Chondrocyte (in vitro differentiated cells): ENCODE data around the gene RERE. TPM values are rescaled to one million over a fixed set of nuclear protein-coding genes. Genes with fewer than 3 reads are reported as not detected.

Experiments used
- DNase-seq: peaks from one replicate; pipeline ENCODE4 v3.0.0; 2021; ENCODE audit warnings: mixed read lengths, low spot score
- H3K27ac Mint-ChIP-seq: one replicate; pipeline ENCODE4 v1.8.0; 2021; ENCODE audit warnings: mild to moderate bottlenecking, moderate library complexity, mixed read lengths; ENCODE audit not compliant: unreplicated experiment
- H3K27me3 Mint-ChIP-seq: 2 replicates; pipeline ENCODE4 v1.8.0; 2021; ENCODE audit warnings: low read depth, mixed read lengths
- H3K36me3 Mint-ChIP-seq: 2 replicates; pipeline ENCODE4 v1.8.0; 2021; ENCODE audit warnings: low read depth, mixed read lengths
- H3K4me1 Mint-ChIP-seq: 2 replicates; pipeline ENCODE4 v1.8.0; 2021; ENCODE audit warnings: low read depth, mild to moderate bottlenecking, mixed read lengths
- H3K4me3 Mint-ChIP-seq: one replicate; pipeline ENCODE4 v1.8.0; 2021; ENCODE audit warnings: mild to moderate bottlenecking, moderate library complexity, mixed read lengths; ENCODE audit not compliant: unreplicated experiment
- H3K9me3 Mint-ChIP-seq: 2 replicates; pipeline ENCODE4 v1.8.0; 2021; ENCODE audit warnings: low read depth, mixed read lengths
- total RNA-seq: library from RNA; stranded (reverse); gene quantifications from 3 replicates; pipeline ENCODE4 v1.2.1, GENCODE V29; 2021
- TF ChIP-seq, protein P1 (sequence below): fragments of 200-600 bp; sonication (generic); IDR thresholded peaks from 2 replicates; pipeline ENCODE4 v1.5.0; 2021; ENCODE audit warnings: antibody characterized with exemption, mild to moderate bottlenecking, moderate library complexity

RERE gene
- total RNA-seq, 1 donor from 2014 or later: 64.9 TPM

DNA sequence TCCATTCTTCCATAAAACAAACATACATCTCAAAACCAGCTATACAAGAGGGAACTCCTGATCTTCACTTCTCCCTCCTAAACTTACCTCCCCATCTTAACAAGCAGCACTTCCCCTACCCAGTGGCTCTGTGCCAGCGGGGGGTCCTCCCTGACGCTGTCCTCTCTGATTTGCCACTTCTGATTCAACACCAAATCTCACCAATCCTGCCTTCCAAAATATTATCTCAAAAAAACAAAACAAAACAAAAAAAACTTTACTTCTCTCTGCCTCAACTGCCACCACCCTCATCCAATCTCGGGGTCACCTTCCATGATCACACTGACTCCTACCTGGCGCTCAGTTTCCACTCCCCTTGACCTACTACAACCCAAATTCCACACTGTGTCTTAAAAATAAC is 426.7 kb downstream of the RERE start:
- H3K4me1 Mint-ChIP-seq: peaks cover 55% of the 10 kb centered on the region
- H3K36me3 Mint-ChIP-seq: peaks cover 7% of the 10 kb centered on the region
- TF ChIP-seq, protein P1, sequence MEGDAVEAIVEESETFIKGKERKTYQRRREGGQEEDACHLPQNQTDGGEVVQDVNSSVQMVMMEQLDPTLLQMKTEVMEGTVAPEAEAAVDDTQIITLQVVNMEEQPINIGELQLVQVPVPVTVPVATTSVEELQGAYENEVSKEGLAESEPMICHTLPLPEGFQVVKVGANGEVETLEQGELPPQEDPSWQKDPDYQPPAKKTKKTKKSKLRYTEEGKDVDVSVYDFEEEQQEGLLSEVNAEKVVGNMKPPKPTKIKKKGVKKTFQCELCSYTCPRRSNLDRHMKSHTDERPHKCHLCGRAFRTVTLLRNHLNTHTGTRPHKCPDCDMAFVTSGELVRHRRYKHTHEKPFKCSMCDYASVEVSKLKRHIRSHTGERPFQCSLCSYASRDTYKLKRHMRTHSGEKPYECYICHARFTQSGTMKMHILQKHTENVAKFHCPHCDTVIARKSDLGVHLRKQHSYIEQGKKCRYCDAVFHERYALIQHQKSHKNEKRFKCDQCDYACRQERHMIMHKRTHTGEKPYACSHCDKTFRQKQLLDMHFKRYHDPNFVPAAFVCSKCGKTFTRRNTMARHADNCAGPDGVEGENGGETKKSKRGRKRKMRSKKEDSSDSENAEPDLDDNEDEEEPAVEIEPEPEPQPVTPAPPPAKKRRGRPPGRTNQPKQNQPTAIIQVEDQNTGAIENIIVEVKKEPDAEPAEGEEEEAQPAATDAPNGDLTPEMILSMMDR: no peak
- no peak overlapping the region for H3K4me3 Mint-ChIP-seq
- no peaks in the 10 kb centered on the region for H3K27me3 Mint-ChIP-seq
- H3K9me3 Mint-ChIP-seq: no peaks in the 10 kb centered on the region
- DNase-seq: no peak
- H3K27ac Mint-ChIP-seq: peak overlapping the region; percentile 5

DNA sequence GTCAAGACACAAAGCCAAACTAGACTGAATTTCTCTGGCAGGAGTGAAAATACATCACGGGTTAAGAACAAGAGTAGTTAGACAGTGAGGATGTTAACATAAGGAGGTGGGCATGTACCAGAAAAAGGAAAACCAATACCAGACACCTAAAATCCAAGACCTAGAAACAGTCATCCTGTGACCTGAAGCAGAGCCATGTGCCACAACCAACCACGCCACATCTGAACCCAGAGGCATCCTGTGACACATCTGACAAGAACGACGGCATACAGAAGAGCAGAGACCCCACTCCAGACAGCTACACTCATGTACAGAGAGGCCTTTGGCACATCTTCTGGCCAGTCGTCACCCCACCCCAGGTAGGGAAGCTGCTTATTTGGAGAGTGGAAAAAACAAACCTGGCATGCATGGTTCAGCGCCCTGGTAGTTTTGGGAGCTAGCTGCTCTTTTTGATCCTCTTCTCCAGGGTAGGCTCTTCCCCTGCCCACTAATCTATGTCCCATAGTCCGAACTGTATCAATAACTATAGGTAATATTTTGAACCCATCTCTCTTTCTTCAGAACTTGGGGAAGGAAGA is 427.4 kb downstream of the RERE start:
- no peaks in the 10 kb centered on the region for H3K9me3 Mint-ChIP-seq
- no peak for DNase-seq
- H3K4me1 Mint-ChIP-seq: peaks cover 52% of the 10 kb centered on the region
- no peaks in the 10 kb centered on the region for H3K27me3 Mint-ChIP-seq
- no peak overlapping the region for H3K4me3 Mint-ChIP-seq
- no peak overlapping the region for H3K27ac Mint-ChIP-seq
- H3K36me3 Mint-ChIP-seq: peaks cover 7% of the 10 kb centered on the region
- TF ChIP-seq, protein P1: no peak

DNA sequence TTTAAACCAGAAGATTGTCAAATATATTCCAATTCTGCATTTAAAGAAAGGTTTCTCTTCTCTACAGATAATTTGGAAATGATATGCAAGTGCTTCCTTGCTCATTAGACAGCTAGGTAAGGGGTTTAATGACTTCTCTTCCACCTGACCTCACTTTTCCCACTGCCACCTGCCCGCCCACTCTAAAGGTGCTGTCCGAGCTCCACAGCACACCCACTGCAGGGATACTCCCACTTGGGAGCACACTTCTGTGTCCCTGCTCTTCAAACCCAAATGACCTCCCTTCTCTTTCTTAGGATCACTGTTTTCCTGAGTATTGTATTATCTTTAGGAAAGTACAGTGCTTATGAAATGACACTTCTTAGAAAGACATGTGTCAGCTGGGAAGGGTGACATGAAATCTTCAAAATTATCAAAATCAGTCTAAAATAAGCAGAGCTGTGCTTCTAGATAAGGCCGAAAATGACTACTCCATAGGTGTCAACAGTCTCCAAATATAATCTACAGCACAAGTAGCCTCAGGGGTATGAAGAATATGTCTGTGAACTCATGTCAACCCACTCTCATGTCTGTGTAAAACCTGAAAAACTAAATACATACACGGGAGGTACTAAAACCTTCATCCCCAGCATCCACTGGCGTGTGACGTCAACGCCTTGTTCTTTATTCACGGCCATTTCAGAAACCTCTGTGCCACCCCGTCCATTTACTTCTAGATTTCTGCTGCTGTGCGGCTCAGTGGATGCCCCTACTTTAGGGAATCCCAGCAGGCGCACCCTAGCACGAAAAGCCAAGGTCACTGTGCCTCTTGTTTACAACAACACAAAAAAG is 428.5 kb downstream of the RERE start:
- Mint-ChIP-seq H3K27me3 (no peaks in the 10 kb centered on the region), H3K4me1 (peaks cover 52% of the 10 kb centered on the region), H3K9me3 (no peaks in the 10 kb centered on the region), H3K36me3 (peaks cover 7% of the 10 kb centered on the region), H3K4me3 (no peak overlapping the region), H3K27ac (no peak overlapping the region)
- TF ChIP-seq, protein P1: no peak
- no peak for DNase-seq

GRCh38 chr1:8386247-8386646 is 431.2 kb downstream of the RERE start:
- no peaks in the 10 kb centered on the region for H3K9me3 Mint-ChIP-seq
- H3K27ac Mint-ChIP-seq: no peak overlapping the region
- TF ChIP-seq, protein P1: no peak
- no peak overlapping the region for H3K4me3 Mint-ChIP-seq
- H3K4me1 Mint-ChIP-seq: peaks cover 59% of the 10 kb centered on the region
- peaks cover 5% of the 10 kb centered on the region for H3K36me3 Mint-ChIP-seq
- DNase-seq: no peak
- H3K27me3 Mint-ChIP-seq: no peaks in the 10 kb centered on the region

GRCh38 chr1:8384577-8384976 is 432.9 kb downstream of the RERE start:
- H3K4me3 Mint-ChIP-seq: no peak overlapping the region
- H3K4me1 Mint-ChIP-seq: peaks cover 55% of the 10 kb centered on the region
- no peak for DNase-seq
- H3K27ac Mint-ChIP-seq: peak overlapping the region; percentile 36
- no peaks in the 10 kb centered on the region for H3K27me3 Mint-ChIP-seq
- TF ChIP-seq, protein P1: no peak
- H3K9me3 Mint-ChIP-seq: no peaks in the 10 kb centered on the region
- H3K36me3 Mint-ChIP-seq: peaks cover 8% of the 10 kb centered on the region
